ENCODE data around the gene CHCHD6. TPM values are rescaled to one million over a fixed set of nuclear protein-coding genes. Genes with fewer than 3 reads are reported as not detected.

The CHCHD6 gene
- total RNA-seq, 1 donor from 2014 or later: 12.6 TPM

DNA sequence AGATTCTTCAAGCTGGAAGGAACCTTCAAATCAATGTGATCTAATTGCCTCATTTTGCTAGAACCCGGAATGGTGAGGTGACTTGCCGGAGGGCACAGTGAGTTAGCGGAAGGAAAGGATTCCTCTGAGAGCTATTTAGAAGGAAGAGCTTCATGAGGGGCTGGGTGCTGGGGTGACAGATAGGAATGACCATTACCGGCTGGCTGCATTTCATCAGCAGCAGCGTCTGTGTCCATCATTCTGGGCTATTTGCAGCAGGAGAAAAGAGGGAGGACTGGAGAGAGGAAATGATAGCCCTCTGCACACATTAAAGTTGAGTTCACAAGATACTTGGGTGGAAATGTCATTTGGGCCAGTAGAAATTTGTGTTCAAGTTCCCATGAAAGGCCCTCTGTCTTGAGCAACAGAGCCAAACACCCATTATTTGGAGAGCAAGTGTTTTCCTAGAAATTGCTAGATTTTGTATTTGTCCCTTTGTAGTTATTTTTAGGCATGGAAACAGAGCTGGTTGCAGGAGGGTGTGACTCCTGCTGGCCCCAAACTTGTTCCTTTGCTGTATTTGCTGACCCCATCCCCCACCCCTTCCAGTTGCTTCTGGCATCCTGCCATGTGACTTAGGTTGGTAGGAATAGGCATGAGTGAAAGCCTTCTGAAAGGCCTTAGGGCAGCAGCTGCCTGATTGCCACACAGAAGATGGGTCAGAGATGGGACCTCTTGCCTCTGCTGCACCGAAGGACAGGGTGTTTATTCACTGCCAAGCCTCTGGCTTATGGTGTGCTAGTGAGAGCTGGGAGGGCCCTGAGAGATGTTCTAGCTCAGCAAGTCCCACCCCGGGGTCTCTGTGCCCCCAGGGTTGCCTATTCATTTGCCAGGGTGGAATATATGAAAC, 191.4 kb downstream of the CHCHD6 start:
- DNase-seq (ENCODE audit: low read depth): peak; percentile 61

DNA sequence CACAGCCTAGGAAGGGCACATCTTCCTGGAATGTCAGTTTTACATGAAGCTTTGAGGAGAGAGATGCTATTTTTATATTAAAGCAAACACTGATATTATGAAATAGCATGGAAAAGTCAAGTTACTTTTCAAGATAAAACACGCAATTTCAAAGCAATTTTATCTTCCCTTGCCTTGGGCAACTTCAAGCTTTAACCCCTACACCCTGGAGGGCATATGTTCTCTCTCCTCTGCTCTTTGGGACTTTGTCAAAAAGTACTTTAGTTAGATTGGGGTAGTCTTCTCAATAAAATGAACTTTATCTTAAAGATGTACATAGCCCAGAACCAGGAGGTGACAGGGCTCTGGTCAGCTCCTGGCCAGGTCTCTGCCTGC, 192.0 kb downstream of the CHCHD6 start:
- no peak for DNase-seq (ENCODE audit: low read depth)

GRCh38 chr3:126896968-126897367, 192.9 kb downstream of the CHCHD6 start:
- DNase-seq (ENCODE audit: low read depth): no peak

GRCh38 chr3:126897943-126898342, 193.9 kb downstream of the CHCHD6 start:
- no peak for DNase-seq (ENCODE audit: low read depth)

- peak; percentile 30 for DNase-seq (ENCODE audit: low read depth)
Measured at GRCh38 chr3:126900859-126901540, 197.0 kb downstream of the CHCHD6 start.

DNA sequence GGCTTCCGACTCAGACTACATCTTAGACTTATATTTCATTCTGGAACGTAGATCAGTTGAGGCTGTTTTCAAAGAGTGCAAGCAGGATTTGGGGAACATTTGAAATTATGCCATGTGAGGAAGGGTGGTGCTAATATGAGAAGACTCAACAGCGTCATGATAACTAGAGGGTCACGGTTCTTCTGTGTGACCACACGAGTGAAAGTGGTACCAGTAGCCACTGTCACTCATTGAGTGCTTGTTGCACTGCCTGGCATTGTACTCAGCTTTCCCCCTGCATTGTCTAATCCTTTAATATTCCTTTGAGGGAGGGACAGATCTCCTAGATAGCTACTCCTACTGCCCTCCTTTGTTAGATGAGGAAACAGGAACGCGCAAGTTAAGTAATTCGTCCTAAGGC, 197.6 kb downstream of the CHCHD6 start:
- no peak for DNase-seq (ENCODE audit: low read depth)

- no peak for DNase-seq (ENCODE audit: low read depth)
Measured at GRCh38 chr3:126903521-126903920, 199.5 kb downstream of the CHCHD6 start.

- no peak for DNase-seq (ENCODE audit: low read depth)
Measured at GRCh38 chr3:126907557-126907956, 203.5 kb downstream of the CHCHD6 start.

DNA sequence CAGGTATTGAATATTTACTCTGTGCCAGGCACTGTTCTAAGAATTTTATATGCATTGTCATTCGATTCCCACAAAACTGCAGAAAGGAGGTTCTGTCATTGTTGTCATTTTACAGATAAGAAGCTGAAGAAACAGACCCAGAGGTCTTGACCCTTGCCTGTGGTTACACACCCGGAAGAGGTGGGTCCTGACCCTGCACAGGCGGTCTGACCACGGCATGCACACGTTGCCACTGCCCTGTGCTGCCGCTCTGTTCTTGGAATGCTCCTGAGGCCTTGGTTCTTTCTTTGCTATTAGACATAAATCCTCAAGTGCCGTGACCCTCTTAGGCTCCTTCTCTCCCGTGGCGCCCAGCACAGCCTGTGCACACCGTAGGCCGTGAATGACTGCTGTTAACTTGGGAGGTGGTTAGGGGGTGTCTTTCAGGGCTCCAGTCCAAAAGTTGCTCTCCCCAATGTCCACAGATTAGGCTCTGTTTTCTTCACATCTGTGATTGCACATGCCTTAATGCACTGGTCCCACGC, 204.8 kb downstream of the CHCHD6 start:
- DNase-seq (ENCODE audit: low read depth): no peak

GRCh38 chr3:126910231-126910630, 206.2 kb downstream of the CHCHD6 start:
- no peak for DNase-seq (ENCODE audit: low read depth)

DNA sequence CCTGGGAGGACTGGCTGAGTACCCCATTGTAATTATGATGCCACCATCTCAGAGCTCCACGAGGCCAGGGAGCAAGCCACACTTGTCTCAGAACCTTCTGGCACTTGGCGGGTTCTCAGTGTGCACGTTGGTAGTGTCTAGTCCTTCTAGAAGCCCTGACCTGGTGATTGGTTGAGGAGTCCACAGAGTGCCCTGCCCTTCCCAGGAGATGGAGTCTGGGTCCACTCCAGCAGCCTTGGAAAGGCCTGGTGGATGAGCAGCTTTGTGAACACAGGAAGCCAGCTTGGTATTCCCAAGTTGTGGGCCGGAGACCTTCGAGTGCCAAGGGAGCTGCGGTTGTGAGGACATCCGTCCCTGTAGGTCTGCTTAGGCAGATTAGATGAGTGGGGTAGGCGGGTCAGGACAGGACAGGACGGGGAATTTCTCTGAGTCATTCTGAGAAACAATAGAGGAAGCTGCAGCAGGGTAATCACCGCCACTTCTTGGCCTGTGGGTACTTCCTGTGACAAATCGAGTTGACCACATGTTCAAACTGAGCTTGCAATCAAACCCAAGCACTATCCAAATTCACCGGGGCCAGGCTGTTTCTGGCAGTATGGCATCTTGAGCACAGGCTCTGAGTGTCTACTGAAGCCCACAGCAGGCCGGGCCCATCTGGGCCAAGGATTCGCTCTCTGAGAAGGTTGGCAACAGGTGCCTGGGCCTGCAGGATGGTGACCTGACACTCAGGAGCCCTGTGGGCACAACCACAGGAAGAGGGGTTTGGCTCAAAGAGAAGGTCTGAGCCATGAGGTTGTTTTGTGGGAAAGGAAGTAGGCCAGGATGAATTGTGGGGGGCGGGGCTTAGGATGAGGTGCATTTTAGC, 207.4 kb downstream of the CHCHD6 start:
- DNase-seq (ENCODE audit: low read depth): peak; percentile 97

DNA sequence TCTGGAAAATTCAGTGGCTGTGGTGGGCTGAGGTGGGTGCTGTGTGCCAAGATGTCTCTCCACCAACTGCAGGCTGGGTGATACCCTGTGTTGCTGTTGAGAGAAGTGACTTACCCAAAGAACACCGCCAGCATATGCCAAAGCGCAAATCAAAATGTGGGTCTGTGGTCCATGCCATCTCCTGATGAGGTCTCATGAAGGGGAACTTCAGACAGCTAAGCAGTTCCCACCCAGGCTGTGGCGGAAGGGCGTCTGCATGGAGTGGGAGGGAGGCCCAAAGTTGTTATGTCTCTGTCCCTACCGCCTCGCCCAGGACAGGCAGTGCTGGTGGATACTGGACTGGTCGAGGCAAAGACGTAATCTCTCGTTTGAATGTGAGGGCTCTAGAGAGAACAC, 208.0 kb downstream of the CHCHD6 start:
- no peak for DNase-seq (ENCODE audit: low read depth)

DNA sequence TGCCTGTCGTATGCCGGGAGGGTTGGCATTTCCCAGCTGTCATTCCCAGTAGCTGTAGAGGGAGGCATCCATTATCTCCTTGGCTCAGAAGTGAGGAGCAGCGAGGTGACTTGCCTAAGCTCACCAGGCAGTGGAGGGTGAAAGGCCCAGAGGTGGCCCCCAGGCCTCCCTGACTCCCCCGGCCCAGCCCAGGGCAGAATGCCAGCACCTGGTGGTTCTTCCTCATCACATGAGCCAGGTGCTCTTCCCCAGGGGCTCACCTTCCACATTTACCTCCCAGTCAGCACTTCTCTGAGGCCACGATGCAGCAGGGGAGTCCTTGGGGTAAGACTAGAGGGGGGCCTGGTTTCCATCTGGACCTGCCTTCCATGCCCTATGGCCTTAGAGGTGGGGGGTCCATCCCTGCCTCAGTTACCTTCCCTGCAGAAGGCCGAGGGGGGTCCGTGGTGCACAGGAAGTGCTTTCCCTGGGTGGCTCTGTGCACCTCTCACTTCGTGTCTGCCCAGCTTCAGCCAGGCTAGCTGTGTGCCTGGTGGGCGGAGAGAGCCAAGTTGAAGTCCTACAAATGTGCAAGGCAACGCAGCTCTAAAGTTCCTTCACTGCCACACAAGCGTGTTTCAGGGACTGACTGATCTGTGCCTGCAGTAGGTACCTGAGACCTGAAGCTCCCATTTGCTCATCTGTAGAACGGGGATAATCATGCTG, 208.6 kb downstream of the CHCHD6 start:
- no peak for DNase-seq (ENCODE audit: low read depth)

DNA sequence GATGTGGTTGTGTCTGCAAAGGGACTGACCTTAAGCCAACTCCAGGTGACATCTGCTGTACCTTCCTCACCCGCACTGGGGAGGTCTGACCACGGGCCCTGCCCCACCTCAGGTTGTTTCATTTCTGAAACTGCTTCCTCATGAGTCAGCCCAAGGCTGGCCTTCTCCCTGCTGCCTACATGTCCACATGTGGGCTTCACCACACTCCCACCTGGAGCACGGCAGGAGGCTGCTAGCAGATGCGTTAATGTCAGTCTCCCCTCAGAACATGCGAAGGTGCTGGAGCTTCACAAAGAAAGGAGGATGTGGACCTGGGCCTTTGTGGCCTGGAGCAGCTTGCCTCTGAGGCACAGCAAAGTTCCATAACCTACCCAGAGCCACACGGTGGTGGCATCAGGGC, 209.5 kb downstream of the CHCHD6 start:
- DNase-seq (ENCODE audit: low read depth): peak; percentile 69

DNA sequence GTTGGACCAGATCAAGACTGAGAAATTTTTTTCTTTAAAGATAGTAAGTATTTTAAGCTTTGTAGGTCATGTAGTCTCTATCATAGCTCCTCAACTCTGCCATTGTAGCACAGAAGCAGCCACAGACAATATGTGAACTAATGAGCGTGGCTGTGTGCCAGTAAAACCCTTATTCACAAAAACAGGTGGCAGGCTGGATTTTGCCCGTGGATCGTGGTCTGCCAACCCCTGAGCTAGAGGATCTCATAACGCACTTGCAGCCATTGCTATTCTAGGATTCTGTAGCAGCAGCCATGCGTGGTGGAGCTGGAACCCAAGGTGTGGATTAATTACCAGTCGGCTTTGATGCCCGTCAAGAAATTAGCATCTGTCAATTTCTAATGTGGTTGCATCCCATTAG, 210.2 kb downstream of the CHCHD6 start:
- no peak for DNase-seq (ENCODE audit: low read depth)

GRCh38 chr3:126915015-126915414, 211.0 kb downstream of the CHCHD6 start:
- no peak for DNase-seq (ENCODE audit: low read depth)

- no peak for DNase-seq (ENCODE audit: low read depth)
Measured at GRCh38 chr3:126916546-126916945, 212.5 kb downstream of the CHCHD6 start.

DNA sequence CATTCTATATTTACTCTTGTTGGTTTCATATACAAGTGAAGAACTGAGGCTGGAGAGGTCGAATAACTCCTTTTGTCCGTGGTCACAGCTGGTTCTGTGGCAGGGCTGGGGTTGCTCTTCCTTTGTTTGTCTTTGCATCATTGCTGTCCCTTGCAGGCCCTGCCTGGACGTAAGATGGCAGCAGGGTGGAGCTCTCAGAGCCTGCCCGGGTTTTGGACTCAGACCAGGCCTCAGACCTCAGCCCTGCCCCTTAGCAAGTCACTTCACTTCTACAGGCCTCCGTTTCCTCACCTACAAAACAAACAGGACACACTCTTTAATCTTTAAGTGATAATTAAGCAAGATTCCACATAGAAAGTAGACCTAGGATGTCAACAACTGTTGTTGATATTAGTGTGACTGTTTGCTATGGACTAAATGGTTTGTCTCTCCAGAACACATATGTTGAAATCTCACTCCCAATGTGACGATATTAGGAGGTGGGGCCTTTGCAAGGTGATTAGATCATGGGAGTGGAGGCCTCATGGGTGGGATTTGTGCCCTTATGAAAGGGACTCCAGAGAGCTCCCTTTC, 213.3 kb downstream of the CHCHD6 start:
- no peak for DNase-seq (ENCODE audit: low read depth)

DNA sequence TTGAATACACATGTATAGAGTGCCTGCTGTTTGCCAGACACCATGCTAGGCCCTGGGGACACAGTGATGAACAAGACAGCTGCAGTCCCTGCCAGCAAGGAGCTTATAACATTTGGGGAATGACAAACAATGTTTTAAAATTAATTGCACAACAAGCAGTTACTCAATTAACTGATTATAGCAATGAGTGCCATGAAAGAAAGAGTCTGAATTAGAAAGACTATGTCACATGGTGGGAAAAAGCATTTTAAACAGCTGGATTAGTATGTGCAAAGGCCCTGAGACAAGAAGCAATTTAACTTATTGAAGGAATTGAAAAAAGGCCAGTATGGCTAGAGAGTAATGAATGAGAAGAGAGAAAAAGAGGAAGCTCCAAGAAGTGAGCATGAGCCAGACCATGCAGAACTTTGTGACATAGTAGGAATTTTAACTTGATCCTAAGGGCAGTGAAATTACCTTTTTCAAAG, 214.3 kb downstream of the CHCHD6 start:
- DNase-seq (ENCODE audit: low read depth): no peak

DNA sequence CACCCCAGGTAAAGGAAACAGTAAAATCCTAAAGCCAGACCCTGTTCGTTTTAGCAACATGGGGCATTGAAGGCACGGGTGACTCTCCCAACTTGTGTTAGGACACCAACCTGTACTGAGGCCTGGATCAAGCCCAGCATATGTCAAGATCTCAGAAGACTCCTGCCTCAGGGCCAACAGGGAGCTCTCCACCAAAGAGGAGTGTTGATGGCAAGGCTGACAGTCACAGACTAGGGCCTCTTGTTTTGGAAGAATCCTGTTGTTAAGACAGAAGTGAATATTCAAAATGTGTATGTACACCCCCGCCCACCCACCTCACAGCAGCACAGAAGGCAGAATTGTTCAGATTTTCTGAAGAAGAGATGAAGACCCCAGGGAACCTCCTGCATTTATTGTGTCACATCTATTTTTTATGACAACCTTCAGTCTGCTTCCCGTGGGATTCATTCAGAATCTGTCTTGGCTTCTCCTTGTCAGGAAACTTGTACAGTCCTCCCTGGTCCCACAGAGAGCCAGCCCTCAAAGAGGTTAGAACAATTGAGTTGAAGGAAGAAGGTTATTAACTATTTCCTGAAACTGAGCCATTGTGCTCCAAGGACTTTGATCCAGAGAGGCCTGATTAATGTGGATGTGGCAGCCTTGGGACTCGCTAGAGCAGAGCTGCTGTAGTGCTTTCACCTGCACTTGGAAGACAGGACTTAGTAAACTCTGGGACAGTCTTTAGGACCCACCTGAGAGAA, 217.2 kb downstream of the CHCHD6 start:
- peak; percentile 58 for DNase-seq (ENCODE audit: low read depth)
